Left hindlimb (tissue), 1 donor: ENCODE results near the gene NPC1L1.

Source experiments
- DNase-seq: peaks from one replicate; pipeline ENCODE4 v3.0.0-alpha.2; 2018

Gene NPC1L1

GRCh38 chr7:44505595-44505994, 35.5 kb downstream of the NPC1L1 start:
- DNase-seq = no peak

GRCh38 chr7:44498230-44498954, 42.7 kb downstream of the NPC1L1 start:
- no peak for DNase-seq

GRCh38 chr7:44497155-44498027, 43.7 kb downstream of the NPC1L1 start:
- DNase-seq = no peak

GRCh38 chr7:44496385-44496784, 44.7 kb downstream of the NPC1L1 start:
- no peak for DNase-seq

- no peak for DNase-seq
These were observed 46.2 kb downstream of the NPC1L1 start for GRCh38 chr7:44494960-44495359.

- no peak for DNase-seq
These were observed 49.9 kb downstream of the NPC1L1 start for GRCh38 chr7:44491229-44491628.

- DNase-seq = peak; percentile 87
These were observed 50.6 kb downstream of the NPC1L1 start, which contains the start of gene NUDCD3 for GRCh38 chr7:44490351-44491200. Gene NUDCD3 (minus strand): TSS chr7:44490658. CDS start chr7:44490600, 58 bp downstream.

GRCh38 chr7:44489955-44490350, 51.2 kb downstream of the NPC1L1 start:
- DNase-seq = peak; percentile 51

GRCh38 chr7:44488955-44489354, 52.2 kb downstream of the NPC1L1 start:
- DNase-seq = no peak

GRCh38 chr7:44486693-44487092, 54.4 kb downstream of the NPC1L1 start:
- DNase-seq = no peak

- no peak for DNase-seq
These were observed 55.1 kb downstream of the NPC1L1 start for GRCh38 chr7:44486001-44486400.

- no peak for DNase-seq
These were observed 56.4 kb downstream of the NPC1L1 start for GRCh38 chr7:44484482-44485313.

- no peak for DNase-seq
These were observed 58.3 kb downstream of the NPC1L1 start for GRCh38 chr7:44482502-44483485.

GRCh38 chr7:44477938-44478337, 63.2 kb downstream of the NPC1L1 start:
- no peak for DNase-seq

- DNase-seq = peak; percentile 53
These were observed 63.9 kb downstream of the NPC1L1 start for GRCh38 chr7:44477063-44477830.

GRCh38 chr7:44476313-44476712, 64.8 kb downstream of the NPC1L1 start:
- DNase-seq = no peak

GRCh38 chr7:44473295-44473694, 67.8 kb downstream of the NPC1L1 start:
- no peak for DNase-seq

- no peak for DNase-seq
These were observed 68.3 kb downstream of the NPC1L1 start for GRCh38 chr7:44472843-44473242.

- DNase-seq = no peak
These were observed 69.3 kb downstream of the NPC1L1 start for GRCh38 chr7:44471850-44472249.

- DNase-seq = no peak
These were observed 69.7 kb downstream of the NPC1L1 start for GRCh38 chr7:44471436-44471835.
